AG08396 (cell line): ENCODE measurements around the gene CEACAM21.

ENCODE experiments used
- DNase-seq: peaks from one replicate; pipeline ENCODE4 v3.0.0; 2012; ENCODE audit warnings: low spot score, mixed read lengths

CEACAM21 gene

DNA sequence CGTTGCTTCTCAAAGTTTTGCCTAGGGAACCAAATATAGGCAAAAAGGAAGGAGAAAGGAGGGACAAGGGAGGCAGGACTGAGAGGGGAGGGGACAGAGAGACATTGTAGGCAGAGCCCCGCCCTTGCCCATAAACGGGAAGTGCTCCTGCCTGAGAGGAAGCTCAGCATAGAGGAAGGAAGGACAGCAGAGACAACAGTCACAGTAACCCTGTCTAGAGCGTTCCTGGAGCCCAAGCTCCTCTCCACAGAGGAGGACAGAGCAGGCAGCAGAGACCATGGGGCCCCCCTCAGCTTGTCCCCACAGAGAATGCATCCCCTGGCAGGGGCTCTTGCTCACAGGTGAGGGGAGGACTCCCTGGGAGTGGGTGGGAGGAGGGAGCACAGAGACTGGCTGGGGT is at the start of gene CEACAM21:
Gene CEACAM21 (plus strand): TSS at position 169 of the 400 bp plus-strand sequence. CDS start 109 bp downstream, at position 278.
- no peak for DNase-seq

DNA sequence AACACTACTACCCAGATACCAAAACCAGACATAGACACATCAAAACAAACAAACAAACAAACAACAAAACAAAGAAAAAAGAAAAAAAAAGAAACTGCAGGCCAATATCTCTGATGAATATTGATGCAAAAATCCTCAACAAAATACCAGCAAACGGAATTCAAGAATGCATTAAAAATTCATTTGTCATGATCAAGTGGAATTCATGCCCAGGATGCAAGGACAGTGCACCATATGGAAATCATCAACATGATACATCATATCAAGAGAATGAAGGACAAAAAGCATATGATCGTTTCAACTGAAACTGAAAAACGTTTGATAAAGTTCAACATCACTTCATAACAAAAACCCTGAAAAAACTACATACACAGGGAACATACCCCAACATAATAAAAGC is 48.9 kb upstream of the CEACAM21 start:
- DNase-seq = no peak

DNA sequence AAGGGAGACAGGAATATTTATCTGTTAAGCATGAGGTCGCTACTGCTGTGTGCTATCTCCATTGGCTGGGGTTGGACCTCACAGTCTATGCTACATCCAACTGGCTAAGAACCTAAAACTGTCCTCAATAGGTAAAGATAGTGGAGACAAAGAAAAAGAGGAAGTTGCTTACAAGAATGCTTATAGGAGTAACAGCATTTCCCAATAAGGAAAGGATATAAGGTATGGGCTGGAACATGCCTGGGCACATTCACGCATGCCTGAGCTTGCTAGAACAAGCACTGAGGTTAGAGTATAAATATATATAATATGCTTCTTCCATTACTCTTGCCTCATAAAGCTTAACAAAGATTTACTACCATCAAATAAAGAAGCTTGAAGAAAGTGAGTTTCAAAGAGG is 47.9 kb upstream of the CEACAM21 start:
- no peak for DNase-seq

DNA sequence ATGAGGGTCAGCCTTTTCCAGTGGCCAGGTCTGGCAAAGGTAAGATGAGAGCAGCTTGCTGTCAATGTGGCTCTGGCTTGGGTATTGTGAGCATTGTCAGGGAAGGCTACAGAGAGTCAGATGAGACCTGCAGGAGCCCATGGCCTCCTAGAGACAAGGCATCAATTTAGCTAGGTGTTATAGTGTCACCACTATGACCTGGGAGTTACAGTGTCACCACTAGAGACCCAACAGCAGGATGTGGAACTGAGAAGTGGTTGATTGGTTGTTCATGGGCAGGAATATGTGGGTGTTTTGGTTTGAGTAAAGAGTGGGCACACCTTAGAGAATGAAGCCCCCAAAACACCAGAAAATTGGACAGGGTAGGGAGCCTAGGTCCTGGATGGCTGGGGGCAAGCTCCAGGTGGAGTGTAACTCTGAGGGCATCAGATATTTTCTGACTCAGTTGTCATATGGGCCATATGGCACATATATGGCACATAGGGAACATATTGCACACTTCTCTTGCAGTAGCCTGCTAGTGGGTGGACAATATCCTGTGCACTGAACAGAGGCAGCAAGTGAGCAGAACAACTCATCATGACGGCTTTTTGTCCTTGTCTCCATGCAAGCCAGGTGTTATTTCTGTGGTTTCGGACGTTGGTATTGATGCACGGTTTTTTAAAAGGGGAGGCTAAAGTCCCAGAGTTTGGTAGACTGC is 46.3 kb upstream of the CEACAM21 start:
- no peak for DNase-seq

DNA sequence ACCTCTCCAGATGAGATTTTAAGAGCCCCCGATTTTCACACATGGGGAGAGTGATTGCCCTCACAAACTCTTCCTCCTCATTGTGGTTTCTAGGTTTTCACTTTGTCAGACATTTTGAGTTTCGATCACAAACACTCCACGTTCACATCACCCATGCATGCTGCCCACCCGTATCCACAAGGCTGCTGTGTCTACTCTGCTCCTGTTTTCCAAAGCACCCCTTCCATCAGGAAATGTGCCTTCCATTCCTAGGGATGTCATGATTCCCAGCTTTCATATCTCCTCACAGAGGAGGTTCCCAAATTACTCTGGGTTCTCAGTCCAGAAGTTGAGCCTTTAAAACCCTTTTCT is 45.8 kb upstream of the CEACAM21 start:
- DNase-seq = no peak

DNA sequence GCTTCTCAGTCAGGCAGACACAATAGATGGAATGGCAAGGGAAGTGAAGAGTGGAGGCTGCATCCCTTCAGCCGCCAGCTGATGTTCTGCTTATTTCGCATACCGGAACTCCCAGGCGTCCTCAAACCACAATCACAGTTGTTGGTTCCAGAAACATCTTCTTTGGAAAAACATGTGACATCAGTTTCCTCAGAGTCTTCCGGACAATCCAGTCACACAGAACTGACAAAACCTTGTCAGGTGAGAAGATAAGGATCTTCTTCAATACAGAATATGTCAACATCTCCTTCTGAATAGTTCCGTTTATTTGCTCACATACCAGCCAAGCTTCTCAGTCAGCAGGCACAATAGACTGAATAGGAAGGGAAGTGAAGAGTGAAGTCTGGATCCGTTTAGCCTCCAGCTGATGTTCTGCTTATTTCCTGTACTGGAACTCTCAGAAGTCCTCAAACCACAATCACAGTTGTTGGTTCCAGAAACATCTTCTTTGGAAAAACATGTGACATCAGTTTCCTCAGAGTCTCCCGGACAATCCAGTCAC is 45.1 kb upstream of the CEACAM21 start:
- DNase-seq = no peak

DNA sequence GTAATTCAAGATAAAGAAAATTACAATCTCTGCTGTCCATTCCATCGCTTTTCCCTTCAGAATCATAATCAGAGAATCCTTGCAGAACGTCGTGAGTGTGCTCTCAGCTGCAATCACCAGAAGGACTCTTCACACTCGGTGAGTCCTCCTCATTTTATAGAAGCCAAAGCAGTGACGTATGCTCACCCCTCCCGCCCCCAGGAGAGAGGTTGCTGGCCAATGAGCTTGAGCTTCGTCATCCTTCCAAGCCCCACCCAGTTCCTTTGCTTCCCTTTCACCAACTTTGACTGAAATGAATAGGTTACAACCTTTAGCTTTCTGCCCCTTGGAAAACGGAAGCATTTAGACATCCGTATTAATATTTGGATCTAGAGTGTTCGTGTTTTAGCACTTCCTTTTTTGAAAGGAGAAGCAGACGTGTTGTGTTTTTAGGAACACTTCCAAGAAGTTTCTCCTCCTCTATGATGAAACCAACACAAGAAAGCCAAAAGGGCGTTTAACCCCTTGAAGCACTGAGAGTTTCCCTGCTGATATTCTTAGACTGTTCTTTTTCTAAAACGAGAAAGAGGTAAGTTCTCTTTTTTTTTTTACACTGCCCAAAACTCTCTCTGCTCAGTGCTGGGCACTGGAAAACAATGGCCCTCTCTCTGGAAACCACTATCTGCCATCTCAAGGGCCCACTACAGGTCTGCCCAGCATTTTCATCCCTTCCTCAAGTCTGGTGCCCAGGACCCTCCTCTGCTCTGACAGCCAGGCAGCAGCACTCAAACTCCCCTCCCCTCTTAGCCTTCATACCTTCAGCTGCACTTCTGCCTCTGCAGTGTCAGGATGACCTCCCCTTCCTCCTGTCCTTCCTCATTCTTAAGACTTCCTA is 44.3 kb upstream of the CEACAM21 start:
- DNase-seq = peak; percentile 76

DNA sequence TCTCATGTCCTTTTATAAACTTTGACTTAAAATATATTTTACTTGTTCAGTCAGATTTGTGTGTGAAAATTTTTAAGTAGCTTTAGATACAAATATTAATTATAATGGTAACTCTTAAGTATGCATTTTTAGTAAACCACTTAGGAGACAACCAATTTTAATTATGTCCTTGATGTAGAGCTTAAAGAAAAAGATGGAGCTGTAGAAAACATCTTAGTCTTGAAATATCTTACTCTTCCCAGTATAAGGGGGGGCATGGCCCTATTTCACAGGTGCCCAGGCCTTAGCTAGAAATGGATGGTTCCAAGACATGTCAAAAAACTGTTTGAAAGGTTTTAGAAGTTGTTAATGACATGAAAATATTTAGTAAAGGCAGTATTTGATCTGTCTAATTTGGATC is 43.4 kb upstream of the CEACAM21 start:
- no peak for DNase-seq

DNA sequence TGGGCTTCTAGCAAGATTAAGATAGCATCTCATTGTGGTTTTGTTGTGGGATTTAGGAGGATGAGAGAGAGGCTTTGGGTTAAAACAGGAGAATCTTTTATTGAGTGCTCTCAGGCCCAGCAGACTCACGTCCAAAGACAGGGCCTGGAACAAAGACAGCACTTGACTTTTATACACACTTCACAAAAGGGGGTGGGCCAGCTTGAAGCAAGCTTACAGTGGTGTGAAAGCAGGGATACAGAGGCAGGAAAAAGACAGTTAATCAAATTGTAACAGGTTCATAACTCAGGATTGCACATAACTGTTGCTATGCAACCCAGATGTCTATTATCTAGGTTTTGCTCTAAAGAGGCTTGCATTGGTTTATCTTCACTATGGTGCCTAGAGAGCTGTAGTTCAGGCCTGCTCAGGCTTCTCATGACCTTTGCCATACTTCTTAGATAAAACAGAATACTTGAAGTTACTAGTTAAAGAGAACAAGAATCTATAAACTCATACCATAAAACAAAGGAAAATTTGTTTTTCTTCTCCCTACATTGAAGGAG is 42.2 kb upstream of the CEACAM21 start:
- no peak for DNase-seq

DNA sequence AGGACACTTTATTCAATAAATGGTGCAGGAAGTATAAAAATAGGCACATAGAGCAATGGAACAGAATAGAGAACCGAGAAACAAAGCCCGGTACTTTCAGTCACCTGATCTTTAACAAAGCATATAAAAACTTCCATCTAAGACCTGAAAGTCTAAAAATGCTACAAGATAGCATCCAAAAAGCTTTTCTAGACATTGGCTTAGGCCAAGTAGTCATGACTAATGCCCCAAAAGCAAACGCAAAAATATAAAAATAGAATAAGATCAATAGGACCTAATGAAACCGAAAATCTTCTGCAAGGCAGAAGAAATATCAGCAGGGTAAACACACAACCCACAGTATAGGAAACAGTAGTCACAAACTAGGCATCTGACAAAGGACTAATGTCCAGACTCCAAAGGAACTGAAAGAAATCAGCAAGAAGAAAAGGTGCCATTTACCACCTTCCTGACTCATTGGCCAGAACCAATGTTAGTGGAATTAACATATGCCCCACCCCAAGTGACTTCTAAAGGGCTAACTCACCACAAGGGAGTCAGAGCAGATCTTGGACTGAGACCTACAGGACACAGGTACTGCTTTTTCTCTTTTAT is 40.8 kb upstream of the CEACAM21 start:
- DNase-seq = no peak

DNA sequence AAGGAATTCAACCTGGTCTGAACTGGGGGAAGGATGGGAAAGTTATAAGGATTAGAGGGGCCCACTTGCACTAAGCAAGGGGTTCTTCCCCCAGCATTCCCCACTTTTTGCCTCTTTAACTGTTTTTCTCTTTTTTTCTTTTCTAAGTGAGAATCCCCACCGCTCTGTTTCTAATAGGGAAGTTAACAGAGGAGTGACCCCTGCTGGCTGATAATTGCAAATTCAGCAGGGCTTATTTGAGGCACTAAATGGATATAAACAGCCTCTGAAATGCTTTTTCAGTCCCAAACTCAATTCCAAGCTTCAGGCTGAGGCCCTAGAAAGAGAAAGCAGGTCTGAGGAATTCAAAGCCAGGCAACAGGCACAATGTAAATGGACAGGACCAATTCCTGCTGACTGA is 38.2 kb upstream of the CEACAM21 start:
- no peak for DNase-seq

DNA sequence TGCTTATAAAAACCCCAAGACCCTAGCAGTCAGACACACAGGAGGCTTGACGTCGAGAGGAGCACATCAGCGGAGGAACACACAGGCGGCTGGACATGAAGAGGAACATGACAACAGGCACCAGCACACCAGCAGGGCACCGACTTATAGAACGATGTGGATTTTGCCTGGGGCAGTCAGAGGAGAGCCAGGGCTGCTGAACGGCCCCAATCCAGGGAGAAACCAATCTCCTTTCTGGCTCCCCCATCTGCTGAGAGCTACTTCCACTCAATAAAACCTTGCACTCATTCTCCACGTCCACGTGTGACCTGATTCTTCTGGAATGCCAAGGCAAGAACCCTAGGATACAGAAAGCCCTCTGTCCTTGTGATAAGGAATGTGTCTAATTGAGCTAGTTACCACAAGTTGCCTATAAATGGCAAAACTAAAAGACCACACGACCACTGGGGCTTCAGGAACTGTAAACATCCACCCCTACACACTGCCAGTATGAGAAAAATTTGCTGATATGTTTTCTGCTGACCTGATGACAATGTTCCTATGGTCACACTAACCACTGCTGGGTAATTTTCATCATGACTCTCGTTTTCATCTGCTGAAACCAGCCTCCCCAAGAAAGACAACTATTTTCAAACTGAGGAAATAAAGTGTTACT is 35.8 kb upstream of the CEACAM21 start:
- DNase-seq = no peak

DNA sequence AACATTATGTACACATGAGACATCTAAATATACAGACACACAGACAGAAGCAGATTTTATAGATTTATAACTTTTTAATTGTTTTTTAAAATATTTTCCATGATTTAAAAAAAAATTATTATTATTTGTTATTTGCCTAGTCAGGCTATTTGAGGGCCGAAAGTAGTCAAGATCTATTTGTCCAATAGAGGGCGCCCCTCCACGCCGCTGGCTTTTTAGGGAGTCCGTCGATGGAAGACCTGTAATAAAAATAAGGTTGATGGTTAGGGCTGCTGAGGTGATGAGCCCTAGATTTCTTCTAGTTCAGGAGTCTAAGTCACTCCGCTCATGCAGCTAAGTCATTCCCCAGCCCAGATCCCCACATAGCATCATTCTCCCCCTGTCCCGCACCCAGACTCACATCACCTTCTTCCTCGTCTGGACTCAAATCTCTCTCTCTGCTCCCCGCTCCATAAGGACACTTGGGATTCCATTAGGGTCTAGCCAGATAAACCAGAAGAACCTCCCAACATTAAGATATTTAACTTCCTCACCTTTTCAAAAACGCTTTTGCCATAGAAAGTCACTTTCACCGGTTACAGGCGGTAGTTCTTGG is 33.9 kb upstream of the CEACAM21 start:
- DNase-seq = no peak

DNA sequence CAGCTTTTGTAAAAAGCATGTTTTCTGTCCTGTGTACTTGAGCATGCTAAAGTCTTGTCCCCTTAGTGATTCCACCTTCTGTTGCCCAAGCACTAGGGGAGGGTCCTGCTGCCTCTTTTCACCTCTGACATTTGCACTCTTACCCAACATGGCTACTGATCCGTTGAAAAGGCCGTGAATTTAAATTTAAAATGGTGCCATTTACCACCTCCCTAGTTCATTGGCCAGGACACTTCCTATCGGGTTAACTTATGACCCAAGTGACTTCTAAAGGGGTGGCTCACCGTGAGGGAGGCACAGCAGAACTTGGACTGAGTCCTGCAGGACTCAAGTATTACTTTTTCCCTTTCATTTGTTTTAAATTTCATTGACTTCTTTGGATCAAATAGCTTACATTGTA is 33.3 kb upstream of the CEACAM21 start:
- DNase-seq = no peak

DNA sequence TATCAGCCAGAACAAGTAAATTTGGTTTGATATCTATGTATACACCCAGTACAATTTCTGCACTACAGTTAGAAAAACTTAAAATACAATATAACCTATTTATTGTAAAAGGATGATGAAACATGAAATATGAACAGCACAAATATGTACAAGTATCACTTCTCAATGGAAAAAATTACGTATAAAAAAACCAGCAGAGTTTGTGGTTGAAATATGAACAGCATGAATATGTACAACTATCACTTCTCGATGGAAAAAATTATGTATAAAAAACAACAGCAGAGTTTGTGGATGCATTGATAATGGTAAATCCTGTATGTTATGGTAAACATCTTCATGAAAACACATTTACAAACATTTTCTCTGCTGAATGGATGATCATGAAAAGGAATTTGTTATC is 32.4 kb upstream of the CEACAM21 start:
- no peak for DNase-seq

DNA sequence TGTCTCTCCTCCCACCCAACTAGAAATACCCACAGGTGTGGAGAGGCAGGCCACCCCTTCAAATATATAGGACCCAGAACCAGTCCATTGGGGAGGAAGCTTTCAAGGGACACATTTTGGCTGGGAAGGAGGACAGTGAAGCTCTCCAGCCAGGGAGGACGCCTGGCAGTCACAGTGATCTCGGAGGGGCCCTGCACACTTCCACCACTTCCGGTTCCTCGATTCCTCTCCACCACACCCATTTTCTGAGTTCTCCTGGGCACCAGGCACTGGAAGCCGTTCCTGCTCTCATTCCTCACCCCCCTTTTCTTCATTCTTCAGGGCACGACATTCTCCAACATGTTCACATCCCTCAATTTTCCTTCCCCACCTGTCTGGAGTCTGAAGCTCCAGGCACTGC is 30.4 kb upstream of the CEACAM21 start:
- no peak for DNase-seq

DNA sequence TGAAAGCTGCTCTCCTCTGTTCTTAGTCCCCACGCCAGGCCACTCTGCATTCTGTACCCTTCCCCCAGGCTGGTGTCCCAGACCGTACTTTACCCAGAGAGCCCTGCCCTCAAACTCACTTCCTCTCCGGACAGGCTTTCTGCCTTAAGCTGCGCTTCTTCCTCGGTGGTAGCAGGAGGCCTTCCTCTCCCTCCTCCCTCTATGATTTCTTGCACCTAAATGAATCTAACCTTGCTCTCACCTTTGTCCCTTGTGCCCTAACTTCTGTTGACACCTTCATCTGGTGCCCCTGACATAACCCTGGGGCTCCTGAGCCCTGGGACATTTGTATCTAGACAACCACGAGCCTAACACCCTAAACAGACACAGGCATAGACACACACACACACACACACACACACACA is 29.6 kb upstream of the CEACAM21 start:
- no peak for DNase-seq

DNA sequence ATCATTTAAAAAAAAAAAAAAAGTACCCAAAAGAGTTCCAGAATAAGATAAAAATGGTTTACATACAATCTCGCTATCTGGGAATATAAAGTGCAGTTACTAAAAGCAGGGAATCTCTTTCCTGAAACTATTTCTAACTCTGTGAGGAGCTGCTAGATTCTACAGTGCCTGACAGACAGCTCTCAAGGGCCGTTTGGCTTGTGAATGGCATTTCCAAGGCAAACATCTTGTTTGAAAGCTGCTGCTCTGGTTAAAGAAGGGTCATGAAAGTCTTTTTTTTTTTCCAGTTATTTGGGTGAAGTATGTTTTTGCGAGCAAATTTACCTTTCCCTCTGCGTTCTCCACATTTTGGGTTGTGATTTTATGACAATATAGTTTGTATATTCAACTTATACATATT is 29.0 kb upstream of the CEACAM21 start:
- no peak for DNase-seq

DNA sequence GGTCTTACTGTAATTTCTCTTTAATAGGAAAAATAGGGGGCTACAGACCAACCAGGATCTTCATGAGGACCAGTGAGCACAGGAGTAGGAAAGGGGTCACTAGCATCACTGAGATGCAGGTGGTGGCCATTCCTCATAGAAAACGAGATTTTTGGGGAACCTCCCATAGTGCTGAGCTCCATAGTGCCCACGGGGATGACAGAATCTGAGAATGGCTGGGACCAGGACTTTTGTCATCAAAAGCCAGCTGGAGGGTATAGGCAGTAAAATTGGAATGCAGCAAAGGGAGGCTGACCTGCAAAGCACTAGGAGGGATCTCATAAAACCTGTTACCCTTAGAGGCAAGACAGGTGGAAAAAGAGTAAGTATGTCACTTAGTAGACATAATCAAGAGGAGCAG is 28.4 kb upstream of the CEACAM21 start:
- DNase-seq = no peak

DNA sequence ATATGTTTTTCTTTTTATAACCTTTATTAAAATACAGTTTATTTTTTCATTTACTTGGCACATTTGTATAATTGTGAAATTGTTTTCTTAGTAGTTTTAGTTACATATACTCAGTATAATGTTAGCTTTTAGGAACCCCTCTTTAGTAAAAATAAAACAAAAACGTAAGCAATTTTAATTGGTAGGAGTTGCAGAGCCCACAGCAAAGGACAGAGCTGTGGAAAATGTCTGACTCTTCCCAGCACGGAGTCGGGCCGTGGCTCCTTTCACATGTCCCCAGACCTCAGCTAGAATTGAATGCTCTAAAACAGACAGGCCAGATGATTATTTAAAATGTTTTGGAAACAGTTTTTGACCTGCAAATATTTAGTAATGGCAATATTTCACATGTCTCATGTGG is 27.9 kb upstream of the CEACAM21 start:
- no peak for DNase-seq

DNA sequence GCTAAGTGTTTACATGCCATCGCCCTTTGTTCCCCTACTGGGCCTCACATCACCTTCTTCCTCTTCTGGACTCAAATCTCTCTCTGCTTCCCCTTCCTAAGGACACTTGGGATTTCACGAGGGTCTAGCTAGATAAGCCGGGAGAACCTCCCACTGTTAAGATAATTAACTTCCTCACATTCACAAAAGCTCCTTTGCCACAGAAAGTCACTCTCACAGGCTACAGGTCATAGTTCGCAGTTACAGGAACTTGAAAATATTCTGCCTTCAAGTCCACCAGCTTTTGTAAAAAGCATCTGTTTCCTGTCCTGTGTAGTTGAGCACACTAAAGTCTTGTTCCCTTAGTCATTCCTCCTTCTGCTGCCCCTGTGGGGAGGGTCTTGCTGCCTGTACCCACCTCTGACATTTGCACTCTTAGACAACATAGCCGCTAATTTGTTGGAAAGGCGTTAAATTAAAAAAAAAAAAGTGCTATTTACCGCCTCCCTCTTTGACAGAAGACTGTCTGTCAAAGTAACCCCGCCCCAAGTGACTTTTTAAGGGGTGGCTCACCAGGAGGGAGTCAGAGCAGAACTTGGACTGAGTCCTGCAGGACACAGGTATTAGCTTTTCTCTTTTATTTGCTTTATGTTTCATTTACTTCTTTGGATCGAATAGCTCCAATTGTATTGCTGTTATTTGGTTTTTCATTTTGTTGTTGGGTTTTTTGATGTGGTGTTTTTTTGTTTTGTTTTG is 26.8 kb upstream of the CEACAM21 start:
- DNase-seq = no peak
